Stimulated activated CD4-positive, alpha-beta T cell treated with anti-CD3 and anti-CD28 coated beads, Interleukin-12 subunit alpha, Interleukin-12 subunit beta, amount 100 ng/mL, for 48 hours (primary cell): ENCODE results near the gene ST3GAL2.
"Not testable (repeated sequence)": the region's sequence is repeated elsewhere in the genome, so short reads cannot be mapped to it uniquely, and the experiment has no call there.

Experiments used
- DNase-seq, 3 donors: peaks; one replicate each; pipeline ENCODE4 v3.0.0-alpha.2; 2020; ENCODE audit warnings: low read depth in 2 of 3, low spot score in 1 of 3

Gene ST3GAL2

GRCh38 chr16:70349783-70350182 lies 89.1 kb downstream of the ST3GAL2 start:
- DNase-seq, result no peak

GRCh38 chr16:70348991-70349390 lies 89.9 kb downstream of the ST3GAL2 start:
- no peak for DNase-seq

- DNase-seq, result no peak
Measured at GRCh38 chr16:70345840-70346239, 93.1 kb downstream of the ST3GAL2 start.

- DNase-seq, result no peak
Measured at GRCh38 chr16:70342016-70342415, 96.9 kb downstream of the ST3GAL2 start.

GRCh38 chr16:70341600-70341999 lies 97.3 kb downstream of the ST3GAL2 start:
- DNase-seq, result no peak

GRCh38 chr16:70337814-70338213 lies 101.1 kb downstream of the ST3GAL2 start:
- no peak for DNase-seq

- not testable (repeated sequence) for DNase-seq
Measured at GRCh38 chr16:70332728-70333127, 106.2 kb downstream of the ST3GAL2 start.

GRCh38 chr16:70331588-70332358 lies 107.1 kb downstream of the ST3GAL2 start:
- peak in 1 of 3 donors; percentile 4 for DNase-seq

GRCh38 chr16:70331091-70331490 lies 107.8 kb downstream of the ST3GAL2 start:
- no peak for DNase-seq
